ENCODE results near the gene IDH3B.

The IDH3B gene

GRCh38 chr20:2612073-2612472 is 51.9 kb downstream of the IDH3B start:
- Histone ChIP-seq H3K36me3 (ENCODE audit: insufficient read depth, insufficient read length, low read length) (no peaks in the 10 kb centered on the region), H3K27me3 (ENCODE audit: insufficient read depth, insufficient read length) (no peaks in the 10 kb centered on the region), H3K4me1 (ENCODE audit: insufficient read depth, insufficient read length) (no peaks in the 10 kb centered on the region), H3K9me3 (ENCODE audit: insufficient read depth, low read length) (peaks cover 5% of the 10 kb centered on the region; the same call in 1 of the 2 replicates), H3K9ac (ENCODE audit: insufficient read length, low read depth) (no peak overlapping the region), H3K4me3 (ENCODE audit: insufficient read length, low read depth) (no peak overlapping the region)
- TF ChIP-seq YY1 (IDR thresholded peaks at IDR 0.05; ENCODE audit: insufficient read depth, insufficient read length) (no peak), ZNF274 (IDR thresholded peaks at IDR 0.05; ENCODE audit: low read depth, low read length) (no peak), SUZ12 (IDR thresholded peaks at IDR 0.05; ENCODE audit: extremely low read depth, insufficient read depth, insufficient read length) (no peak)
- DNase-seq (ENCODE audit: low read depth, low spot score), result no peak

DNA sequence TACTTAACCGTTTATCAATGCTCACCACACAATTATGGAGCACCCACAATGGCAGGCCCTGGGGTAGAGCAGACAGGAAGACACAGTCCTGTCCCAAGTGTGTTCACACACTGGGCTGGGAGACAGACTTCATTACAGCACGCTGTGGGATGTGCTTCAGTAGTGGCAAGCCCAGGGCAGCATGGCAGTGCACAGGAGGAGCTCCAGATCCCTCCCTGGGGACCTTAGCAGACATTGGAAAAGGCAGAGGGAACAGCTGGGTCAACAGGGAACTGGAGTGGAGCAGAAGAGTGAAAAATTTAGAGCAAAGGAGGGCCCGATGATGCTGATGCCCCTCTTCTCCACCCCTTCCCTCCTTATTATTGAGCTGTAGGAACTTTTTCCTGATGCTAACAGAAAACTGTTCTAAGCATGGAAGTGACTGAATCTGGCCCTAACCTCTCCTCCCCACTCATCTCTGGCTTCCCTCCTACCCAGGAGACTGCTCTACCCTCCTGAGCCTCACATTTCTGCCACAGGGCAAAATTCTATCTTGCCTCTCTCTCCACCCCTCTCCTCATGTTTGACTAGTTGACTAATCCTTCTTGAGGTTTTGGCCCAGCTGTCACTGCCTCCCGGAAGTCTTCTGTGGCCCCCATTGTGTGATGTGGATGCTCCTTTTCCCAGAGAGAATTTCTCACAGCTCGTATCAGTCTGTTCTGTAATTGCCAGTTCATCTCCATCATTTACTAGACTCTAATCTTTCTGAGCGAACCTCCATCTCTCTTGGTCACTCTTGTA is 52.9 kb downstream of the IDH3B start:
- H3K9ac ChIP-seq (ENCODE audit: insufficient read length, low read depth), result no peak overlapping the region
- no peaks in the 10 kb centered on the region for H3K36me3 ChIP-seq (ENCODE audit: insufficient read depth, insufficient read length, low read length)
- DNase-seq (ENCODE audit: low read depth, low spot score), result no peak
- no peaks in the 10 kb centered on the region for H3K4me1 ChIP-seq (ENCODE audit: insufficient read depth, insufficient read length)
- peaks cover 14% of the 10 kb centered on the region for H3K9me3 ChIP-seq (ENCODE audit: insufficient read depth, low read length)
- H3K27me3 ChIP-seq (ENCODE audit: insufficient read depth, insufficient read length), result no peaks in the 10 kb centered on the region
- no peak overlapping the region for H3K4me3 ChIP-seq (ENCODE audit: insufficient read length, low read depth)
- TF ChIP-seq YY1 (IDR thresholded peaks at IDR 0.05; ENCODE audit: insufficient read depth, insufficient read length), result no peak
- no peak for TF ChIP-seq SUZ12 (IDR thresholded peaks at IDR 0.05; ENCODE audit: extremely low read depth, insufficient read depth, insufficient read length)
- TF ChIP-seq ZNF274 (IDR thresholded peaks at IDR 0.05; ENCODE audit: low read depth, low read length), result no peak

GRCh38 chr20:2610326-2610725 is 53.7 kb downstream of the IDH3B start:
- no peak for TF ChIP-seq SUZ12 (IDR thresholded peaks at IDR 0.05; ENCODE audit: extremely low read depth, insufficient read depth, insufficient read length)
- no peak for TF ChIP-seq YY1 (IDR thresholded peaks at IDR 0.05; ENCODE audit: insufficient read depth, insufficient read length)
- TF ChIP-seq ZNF274 (IDR thresholded peaks at IDR 0.05; ENCODE audit: low read depth, low read length), result no peak
- H3K4me3 ChIP-seq (ENCODE audit: insufficient read length, low read depth), result no peak overlapping the region
- peaks cover 14% of the 10 kb centered on the region for H3K9me3 ChIP-seq (ENCODE audit: insufficient read depth, low read length)
- H3K36me3 ChIP-seq (ENCODE audit: insufficient read depth, insufficient read length, low read length), result no peaks in the 10 kb centered on the region
- H3K9ac ChIP-seq (ENCODE audit: insufficient read length, low read depth), result no peak overlapping the region
- H3K4me1 ChIP-seq (ENCODE audit: insufficient read depth, insufficient read length), result no peaks in the 10 kb centered on the region
- no peaks in the 10 kb centered on the region for H3K27me3 ChIP-seq (ENCODE audit: insufficient read depth, insufficient read length)
- no peak for DNase-seq (ENCODE audit: low read depth, low spot score)
